NCI-H1417 treated with DMSO at 0.1 percent for 48 hours (cell line): ENCODE results near the gene LNP1.
"Not testable (repeated sequence)": the region's sequence is repeated elsewhere in the genome, so short reads cannot be mapped to it uniquely, and the experiment has no call there.

Experiments
- DNase-seq: peaks from one replicate; lab custom pipeline; 2025; lab: John Stamatoyannopoulos, UW

LNP1 gene

DNA sequence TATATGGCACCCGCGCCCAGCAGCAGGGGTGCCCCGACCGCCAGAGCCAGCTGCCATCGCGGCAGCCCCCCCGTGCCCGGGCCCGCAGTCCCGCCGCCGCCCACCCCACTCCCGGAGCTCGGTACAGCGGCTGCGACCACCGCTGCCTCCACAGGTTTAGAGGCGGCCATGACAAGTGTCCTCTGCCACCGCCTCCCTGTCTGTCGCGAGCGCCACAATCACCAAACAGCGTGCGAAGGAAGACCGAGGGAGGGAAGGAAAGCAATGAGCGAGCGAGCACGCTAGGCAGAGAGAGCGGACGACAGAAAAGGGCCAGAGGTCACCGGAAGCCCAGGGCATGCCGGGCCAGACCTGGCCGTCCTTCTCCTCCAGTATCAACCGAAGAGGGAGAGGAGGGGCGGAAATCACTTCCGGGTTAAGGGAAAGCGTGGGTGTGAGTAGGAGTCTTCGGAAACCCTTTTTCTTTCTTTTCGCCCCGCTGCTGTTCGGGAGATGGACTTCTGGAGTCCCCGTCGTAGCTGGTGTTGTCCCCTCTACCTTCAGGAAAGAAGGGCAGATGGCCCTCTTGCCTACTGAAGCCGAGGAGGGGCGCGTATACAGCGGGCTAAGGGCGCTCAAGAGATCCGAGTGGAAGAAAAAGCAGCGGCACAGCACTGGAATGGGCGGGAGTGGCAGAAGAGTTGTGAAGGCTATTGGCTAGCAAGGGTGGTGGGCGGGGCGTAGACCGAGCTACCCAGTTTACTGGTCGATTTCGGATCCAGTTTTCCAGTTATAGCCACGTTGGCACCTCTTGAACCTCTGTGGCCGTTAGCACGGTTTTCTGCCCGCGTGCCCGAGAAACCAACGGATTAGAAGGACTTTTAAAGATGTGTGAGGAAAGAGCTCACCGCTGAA lies at the start of gene LNP1, which contains the start of gene TOMM70:
LNP1 (plus strand) TSS at position 760 of the 894 bp plus-strand sequence. CDS start 28,191 bp downstream, outside the sequence.
TOMM70 (minus strand) TSS at position 310 of the 894 bp plus-strand sequence; CDS start at position 170, 140 bp downstream.
- DNase-seq, result peak; percentile 99

GRCh38 chr3:100351770-100352169 lies 49.6 kb upstream of the LNP1 start:
- DNase-seq, result not testable (repeated sequence)

DNA sequence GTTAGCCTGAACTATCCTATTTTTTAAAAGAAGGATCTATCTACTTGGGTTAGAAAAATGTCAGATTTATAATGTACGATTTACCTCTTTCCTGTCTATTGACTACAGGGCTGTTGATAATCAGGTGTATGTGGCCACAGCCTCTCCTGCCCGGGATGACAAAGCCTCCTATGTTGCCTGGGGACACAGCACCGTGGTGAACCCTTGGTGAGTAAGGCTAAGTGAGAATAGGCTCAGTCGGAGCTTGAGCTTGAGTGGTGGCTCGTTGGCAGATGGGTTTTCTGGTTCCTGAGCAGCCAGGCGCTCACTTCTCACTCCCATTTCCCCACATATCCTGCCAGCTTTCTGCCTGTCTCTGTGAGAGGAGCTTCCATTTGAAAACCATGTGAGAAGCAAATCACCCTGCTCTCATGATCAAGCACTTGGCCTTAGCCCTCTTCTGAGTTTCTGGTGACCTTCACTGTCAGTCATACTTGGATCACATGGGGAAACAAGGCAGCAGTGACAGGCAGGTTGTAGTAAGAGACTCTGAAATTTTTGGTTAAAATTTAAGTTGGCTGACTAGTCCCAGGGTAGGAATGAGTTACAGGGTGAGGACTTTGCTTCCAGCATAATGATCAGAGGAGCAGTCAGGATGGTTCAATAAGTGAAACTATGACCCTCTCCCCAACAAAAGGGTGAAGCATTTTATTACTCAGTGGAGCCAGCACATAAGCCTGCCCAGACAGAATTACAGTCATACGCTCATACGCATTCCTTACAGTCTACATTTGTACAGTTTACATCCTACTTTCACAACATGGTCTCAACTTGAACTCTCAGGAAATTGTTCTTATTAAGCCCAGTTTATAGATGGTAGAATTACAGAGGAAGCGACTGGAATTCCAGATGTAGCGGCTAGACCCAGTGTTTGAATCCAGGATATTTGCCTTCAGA lies 48.8 kb upstream of the LNP1 start:
- DNase-seq, result no peak

DNA sequence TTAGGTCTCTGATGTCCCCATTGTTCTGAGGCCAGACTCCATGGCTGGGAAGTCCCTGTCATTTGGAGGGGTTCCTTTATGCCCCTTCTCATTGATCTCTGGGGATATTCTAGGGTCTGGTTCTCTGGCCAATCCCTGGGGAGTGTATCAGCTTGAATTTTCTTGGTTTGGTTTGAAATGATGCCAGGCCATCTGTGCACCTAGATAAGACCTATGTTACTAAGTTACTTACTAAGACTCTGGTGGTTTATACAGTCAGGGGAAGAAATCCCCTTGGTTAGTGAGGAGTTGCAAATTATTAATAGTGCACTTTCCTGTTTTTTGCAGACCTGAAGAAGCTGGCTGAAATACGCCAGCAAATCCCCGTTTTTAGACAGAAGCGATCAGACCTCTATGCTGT lies 46.5 kb upstream of the LNP1 start:
- no peak for DNase-seq

DNA sequence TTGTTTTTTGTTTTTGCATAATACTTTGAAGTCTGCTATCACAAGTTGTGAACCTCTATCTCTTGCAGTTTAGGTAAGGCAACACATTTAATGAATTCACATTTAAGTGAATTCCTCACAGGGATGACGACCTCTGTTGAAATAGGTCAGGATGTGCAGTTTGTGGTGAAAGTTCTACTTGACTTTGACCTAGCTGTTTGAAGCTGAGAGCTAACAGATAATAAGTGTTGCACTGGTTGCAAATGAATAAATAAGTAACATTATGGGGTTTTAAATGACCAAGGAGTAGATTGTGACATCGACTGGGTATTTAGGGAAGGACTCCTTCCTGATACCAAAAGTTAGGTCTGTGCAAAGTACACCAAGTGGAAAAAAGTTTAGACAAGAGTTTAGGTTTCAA lies 42.9 kb upstream of the LNP1 start:
- no peak for DNase-seq

GRCh38 chr3:100359035-100359434 lies 42.3 kb upstream of the LNP1 start:
- DNase-seq, result no peak

GRCh38 chr3:100360757-100361496 lies 40.4 kb upstream of the LNP1 start:
- no peak for DNase-seq

GRCh38 chr3:100361897-100362296 lies 39.4 kb upstream of the LNP1 start:
- DNase-seq, result no peak

DNA sequence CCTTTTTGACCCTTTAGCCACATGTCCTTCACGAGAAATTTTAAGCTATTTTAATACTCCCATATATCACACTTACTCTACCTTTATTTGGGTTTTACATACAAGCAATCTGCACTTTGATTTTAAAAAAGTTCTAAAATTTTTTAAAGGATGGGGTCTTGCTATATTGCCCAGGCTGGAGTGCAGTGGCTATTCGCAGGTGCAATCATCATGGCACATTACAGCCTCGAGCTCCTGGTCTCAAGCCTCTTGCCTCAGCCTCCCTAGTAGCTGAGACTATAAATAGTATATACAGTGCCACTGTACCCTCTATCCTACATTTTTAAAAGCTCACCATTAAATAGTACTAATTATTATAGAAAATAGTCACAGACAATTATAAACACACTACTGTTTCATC lies 36.9 kb upstream of the LNP1 start:
- DNase-seq, result no peak

- DNase-seq, result no peak
Measured at GRCh38 chr3:100366424-100366823, 34.9 kb upstream of the LNP1 start.

DNA sequence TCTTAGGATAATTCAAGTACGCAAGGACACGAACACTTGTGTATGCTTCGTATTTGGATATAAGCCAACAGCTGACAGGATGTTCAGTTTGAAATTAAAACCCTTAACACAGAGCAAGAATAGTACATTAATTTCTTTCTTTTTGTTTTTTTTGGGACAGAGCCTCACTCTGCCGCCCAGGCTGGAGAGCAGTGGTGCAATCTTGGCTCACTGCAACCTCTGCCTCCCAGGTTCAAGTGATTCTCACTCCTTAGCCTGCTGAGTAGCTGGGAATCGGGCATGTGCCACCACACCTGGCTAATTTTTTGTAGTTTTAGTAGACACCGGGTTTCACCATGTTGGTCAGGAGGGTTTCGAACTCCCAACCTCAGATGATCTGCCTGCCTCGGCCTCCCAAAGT lies 32.9 kb upstream of the LNP1 start:
- DNase-seq, result no peak

DNA sequence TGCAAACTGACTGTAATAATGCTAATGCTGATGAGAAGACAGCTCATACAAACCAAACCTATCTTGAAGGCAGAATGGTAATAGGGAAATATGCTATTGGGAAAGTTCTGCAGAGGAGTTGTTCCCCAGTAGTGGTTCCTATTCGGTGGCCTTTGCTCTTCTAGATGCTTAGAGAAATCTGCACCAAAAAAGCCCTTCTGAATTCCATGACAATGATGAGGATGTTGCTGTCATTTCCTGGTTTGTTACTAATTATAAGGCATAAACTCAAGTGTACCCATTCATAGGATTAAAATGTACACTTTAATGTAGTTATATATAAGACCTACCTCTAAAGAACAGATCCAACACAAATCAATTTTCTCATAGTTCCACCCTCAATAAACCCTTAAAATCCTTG lies 30.6 kb upstream of the LNP1 start:
- no peak for DNase-seq

- DNase-seq, result no peak
Measured at GRCh38 chr3:100374521-100374920, 26.8 kb upstream of the LNP1 start.

DNA sequence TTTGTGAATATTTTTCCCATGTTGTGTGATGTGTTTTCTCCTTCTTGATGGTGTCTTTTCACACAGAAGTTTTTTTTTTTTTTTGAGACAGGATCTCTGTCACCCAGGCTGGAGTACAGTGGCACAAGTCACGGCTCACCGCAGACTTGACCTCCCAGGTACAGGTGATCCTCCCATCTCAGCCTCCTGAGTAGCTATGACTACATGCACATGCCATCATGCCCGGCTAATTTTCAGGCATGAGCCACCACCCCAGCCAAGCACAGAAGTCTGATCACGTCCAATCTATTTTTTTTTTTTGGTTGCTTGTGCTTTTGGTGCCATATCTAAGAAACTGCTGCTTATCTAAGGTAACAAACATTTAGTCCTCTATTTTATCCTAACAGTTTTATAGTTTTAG lies 25.0 kb upstream of the LNP1 start:
- DNase-seq, result no peak

DNA sequence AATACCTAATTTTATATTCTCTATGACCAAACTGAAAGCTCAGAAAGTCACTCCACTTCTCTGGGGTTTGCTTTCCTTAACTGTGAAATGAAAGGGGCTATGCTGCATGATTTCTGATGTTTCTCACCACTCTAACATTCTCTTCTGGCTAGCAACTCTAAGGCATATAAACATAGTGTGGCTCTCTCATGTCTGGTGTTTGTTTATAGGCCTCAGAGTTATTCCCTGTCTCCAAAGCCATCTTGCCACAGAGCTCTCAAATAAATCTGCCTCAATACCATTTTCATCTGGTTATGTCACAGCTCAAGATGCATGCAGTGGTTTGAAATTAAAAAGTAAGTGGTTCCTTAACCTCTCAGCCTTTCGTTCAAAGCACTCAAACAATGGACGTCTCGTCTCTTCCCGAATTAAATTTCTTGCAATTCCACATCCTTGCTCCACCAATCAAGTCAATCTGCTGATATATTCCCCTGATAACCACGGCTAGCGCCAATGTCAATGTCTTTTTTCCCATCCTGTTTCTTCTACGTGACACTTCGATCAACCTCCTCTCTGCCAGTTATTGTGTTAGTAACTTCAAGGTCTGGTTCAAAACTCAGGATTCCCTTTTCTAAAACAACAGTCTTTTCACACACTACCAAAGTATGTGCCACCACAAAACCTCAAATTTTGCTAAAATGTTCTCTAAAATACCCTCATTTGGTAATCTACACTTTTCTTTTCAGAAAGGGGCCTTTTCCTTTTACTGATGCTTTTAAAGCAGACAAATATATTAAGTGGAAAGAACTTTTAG lies 16.4 kb upstream of the LNP1 start:
- no peak for DNase-seq

- DNase-seq, result no peak
Measured at GRCh38 chr3:100386437-100387074, 14.8 kb upstream of the LNP1 start.

GRCh38 chr3:100389025-100389424 lies 12.3 kb upstream of the LNP1 start:
- no peak for DNase-seq

- DNase-seq, result no peak
Measured at GRCh38 chr3:100395679-100396431, 5.5 kb upstream of the LNP1 start.

DNA sequence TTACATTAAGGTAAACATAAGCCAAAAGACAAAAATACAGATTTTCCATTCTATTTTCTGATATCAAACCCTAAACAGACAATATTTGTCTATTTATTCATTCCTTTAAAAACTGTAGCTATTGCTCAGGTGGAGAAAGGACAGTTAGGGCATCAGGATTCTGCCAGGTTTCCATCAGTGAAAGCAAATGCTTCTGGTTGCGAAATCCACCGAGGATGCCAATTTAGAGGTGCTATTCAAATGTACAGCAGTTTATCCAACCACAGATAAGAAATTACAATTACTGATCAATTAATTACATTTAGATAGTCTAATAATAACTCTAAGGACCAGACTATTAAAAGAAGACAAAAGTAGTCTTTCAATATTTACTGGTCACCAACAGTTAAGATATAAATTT lies 4.4 kb upstream of the LNP1 start:
- no peak for DNase-seq
